HG03520 (cell line): Measurements from ENCODE around the gene RELA.
"Not testable (repeated sequence)": the region's sequence is repeated elsewhere in the genome, so short reads cannot be mapped to it uniquely, and the experiment has no call there.

Experiments used
- ATAC-seq: cut with Tn5 transposase; IDR thresholded peaks from one replicate; pipeline ENCODE4 v1.9.1; 2021; ENCODE audit warnings: mild to moderate bottlenecking, moderate library complexity; ENCODE audit not compliant: unreplicated experiment

RELA gene

DNA sequence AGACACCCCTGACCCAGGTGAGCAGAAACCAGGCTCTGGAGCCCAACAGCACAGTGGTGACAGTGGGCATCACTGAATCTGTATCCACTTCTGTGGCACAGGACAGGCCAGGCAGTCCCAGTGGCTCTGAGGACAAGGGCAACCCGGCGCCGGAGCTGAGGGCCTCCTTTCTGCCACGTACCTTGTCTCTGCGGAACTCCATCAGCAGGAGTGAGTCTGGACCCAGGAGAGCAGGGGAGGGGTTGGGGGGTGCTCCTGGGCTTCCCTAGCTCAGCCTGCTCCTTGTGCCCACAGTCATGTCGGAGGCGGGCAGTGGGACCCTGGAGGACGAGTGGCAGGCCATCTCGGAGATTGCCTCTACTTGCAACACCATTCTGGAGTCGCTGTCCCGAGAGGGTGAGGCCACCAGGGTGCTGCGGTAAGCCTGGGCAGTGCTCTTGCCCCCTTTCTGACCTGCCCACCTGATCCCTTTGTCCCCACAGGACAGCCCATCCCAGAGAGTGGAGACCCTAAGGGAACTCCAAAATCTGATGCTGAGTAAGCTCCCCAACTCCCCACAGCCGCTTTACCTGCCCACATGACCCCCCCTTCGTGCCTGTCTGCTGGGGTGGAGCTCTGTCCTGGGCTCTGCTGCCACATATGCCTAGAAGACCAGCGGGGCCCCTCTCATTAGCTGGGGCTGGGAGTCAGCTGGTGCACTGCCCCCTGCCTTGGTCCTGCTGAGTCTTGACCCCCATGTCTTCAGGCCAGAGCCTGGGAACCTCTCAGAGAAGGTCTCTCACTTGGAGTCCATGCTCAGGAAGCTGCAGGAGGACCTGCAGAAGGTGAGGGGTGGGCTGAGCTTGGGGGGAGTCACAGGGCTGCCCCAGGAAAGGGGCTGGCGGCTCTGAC, 12.8 kb downstream of the RELA start:
- no peak for ATAC-seq

DNA sequence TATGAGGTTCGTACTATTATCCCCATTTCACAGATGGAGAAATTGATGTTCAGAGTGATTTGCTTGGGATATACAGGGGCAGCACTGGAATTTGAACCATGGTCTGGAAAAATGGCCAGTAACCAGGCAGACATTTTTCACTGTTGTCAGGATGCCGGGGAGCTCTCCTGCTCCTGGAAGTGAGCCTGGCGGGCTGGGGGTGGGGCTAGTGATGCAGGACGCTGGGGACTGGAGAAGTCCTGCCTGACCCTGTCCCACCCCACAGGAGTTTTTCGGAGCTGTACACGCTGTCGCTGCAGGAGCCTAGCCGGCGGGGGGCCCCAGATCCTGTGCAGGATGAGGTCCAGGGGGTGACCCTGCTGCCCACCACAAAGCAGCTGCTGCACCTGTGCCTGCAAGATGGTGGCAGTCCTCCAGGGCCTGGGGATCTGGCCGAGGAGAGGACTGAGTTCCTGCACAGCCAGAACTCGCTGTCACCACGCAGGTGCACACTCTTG, 13.7 kb downstream of the RELA start:
- no peak for ATAC-seq

DNA sequence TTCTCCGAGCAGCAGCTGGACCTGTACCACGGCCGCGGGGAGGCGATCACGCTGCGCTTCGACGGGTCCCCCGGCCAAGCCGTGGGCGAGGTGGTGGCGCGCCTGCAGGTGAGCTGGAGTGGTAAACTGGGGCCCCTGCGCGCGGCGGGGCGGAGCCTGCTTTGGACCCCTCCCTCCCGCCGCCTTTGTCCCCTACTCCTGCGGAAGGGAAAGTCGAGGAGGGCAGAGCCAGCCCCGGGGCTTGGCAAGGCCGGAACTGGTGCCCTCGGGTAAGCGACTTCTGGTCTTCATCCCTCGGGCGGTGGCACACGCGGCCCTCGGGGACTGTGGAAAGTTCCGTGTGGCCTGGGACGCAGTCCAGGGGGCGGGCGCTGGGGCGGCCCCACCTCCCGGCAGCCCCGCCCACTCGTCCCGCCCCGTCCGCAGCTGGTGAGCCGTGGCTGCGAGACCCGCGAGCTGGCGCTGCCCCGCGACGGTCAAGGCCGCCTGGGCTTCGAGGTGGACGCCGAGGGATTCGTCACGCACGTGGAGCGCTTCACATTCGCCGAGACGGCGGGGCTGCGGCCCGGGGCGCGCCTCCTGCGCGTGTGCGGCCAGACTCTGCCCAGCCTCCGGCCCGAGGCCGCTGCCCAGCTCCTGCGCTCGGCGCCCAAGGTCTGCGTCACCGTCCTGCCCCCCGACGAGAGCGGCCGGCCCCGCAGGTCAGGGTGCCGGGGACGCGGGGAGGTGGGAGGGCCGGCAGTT, 15.6 kb downstream of the RELA start:
- ATAC-seq = no peak

DNA sequence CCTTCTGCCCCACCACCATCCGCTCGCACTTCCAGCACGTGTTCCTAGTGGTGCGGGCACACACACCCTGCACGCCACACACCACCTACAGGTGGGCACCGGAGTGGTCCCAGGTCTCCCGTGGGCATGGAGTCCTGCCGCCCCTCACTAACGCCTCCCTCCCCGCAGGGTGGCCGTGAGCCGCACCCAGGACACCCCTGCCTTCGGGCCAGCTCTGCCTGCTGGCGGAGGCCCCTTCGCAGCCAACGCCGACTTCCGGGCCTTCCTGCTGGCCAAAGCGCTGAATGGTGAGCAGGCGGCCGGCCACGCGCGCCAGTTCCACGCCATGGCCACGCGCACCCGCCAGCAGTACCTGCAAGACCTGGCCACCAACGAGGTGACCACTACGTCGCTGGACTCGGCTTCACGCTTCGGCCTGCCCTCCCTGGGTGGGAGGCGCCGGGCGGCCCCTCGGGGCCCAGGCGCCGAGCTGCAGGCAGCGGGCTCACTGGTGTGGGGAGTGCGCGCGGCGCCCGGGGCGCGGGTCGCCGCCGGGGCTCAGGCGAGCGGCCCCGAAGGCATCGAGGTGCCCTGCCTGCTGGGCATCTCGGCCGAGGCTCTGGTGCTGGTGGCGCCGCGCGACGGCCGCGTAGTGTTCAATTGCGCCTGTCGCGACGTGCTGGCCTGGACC, 16.3 kb downstream of the RELA start:
- no peak for ATAC-seq

DNA sequence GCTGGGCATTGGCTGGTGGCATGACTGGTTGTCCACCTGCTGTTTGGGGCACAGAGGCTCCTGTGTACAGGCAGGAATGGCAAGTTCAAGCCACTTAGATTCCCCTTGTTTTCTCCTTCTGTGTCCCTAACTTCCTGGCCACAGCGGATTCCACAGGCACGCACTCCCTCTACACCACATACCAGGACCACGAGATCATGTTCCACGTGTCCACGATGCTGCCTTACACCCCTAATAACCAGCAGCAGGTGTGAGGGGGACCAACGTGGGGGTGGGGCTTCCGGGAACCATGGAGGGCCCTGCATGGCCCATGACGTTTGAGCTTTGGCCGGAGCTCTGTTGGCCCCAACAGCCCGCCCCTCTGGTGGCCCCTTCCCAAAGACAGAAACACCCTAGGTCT, 17.0 kb downstream of the RELA start:
- ATAC-seq = no peak

DNA sequence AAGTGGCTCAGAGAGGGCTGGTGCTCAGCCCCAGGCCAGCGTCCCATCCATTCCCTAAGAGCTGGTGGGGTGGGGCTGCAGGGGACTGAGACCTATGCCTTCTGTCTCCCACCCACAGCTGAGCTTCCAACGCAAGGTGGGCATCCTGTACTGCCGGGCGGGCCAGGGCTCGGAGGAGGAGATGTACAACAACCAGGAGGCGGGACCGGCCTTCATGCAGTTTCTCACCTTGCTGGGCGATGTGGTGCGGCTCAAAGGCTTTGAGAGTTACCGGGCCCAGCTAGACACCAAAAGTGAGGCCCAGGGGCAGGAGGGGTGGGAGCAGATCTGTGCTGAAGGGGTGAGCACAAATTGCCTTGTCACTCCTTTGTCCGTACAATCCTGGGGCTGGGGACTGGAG, 17.9 kb downstream of the RELA start:
- no peak for ATAC-seq

DNA sequence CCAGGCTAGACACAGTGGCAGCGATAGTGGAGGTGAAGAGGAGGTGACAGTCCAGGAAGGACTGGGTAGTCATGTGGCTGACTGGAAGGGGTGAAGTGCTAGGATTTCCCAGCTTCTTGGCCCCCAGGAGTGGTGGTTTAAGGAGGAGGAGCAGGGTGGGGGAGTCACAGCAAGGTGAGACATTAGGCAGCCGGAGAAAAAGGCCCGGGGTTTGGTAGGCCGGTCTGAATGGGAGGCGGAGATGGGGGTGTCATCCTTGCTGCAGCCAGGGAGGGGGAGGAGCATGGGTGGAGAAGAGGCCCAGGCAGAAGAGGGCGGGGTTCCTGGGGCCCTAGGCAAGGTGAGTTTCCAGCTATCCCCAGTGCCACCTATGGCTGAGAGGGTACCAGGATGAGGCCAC, 18.7 kb downstream of the RELA start:
- no peak for ATAC-seq

DNA sequence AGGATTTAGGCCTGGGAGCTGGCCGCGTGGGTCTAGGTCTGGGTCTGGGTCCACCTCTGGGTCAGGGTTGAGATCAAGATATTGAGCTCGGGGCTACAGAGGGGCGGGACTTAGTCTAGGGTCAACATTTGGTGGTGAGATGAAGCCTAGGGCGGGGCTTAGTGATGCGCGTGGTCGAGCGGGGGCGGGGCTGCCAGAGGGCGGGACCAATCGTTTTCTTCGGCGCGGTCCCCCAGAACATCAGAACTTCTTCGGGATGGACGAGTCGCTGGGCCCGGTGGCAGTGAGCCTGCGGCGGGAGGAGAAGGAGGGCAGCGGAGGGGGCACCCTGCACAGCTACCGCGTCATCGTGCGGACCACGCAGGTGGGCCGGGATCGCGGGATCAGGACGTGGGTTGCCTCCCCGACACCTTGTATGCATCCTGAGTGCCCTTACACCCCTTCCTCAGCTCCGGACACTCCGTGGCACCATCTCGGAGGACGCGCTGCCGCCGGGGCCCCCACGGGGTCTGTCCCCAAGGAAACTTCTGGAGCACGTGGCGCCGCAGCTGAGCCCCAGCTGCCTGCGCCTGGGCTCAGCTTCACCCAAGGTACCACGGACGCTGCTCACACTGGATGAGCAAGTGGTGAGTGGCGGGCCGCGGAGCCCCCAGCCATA, 20.6 kb downstream of the RELA start:
- no peak for ATAC-seq

DNA sequence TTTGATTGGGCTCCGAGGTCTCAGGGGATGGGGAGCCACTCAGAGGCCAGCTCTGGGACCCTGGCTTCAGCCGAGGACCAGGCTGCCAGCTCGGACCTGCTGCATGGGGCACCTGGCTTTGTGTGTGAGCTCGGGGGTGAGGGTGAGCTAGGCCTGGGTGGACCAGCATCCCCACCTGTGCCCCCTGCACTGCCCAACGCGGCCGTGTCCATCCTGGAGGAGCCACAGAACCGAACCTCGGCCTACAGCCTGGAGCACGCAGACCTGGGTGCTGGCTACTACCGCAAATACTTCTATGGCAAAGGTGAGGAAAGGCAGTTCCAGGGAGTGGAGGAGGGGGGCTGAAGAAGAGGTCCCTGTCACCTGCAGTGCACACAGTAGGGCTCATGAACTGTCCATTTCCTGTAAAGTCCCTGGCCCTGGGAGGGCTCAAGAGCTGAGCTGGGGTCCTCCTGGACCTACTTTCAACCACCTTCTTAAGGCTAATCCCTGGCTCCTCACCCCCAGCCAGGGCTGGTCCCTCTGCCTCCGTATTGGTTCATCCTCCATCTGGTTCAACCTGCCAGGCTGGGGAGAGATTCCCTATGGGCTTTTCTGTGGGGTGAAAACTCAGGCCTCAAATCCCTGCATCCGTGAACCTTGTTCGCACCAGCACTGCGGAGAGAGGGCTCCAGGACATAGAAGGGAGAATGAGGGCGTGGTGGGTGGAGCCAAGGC, 21.3 kb downstream of the RELA start:
- ATAC-seq = no peak

DNA sequence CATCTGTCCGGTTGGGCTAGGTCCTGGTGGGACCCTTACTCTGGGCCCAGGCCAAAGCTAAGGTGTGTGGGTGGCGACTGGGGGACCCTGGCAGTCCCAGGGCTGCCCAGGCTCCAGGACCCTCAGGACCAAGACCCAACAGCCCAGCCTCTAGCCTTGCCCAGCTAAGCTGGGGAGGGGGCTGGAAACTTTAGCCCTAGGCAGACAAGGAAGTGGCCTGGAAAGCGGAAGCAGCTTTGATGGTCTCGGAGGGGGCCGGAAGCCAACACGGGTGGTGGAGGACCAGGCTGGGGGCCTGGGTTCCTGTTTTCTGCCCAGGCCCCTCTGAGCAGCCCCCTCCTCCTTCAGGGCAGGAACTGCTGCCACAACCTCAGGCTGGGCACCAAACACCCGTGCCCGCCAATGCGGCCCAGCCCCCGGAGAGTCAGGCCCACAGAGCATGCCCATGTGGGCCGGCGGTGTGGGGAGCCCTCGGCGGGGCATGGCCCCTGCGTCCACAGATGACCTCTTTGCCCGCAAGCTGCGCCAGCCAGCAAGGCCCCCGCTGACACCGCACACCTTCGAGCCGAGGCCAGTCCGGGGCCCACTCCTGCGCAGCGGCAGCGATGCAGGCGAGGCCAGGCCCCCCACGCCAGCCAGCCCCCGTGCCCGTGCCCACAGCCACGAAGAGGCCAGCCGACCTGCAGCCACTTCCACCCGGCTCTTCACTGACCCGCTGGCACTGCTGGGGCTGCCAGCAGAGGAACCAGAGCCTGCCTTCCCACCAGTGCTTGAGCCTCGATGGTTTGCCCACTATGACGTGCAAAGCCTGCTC, 22.0 kb downstream of the RELA start:
- ATAC-seq = no peak

DNA sequence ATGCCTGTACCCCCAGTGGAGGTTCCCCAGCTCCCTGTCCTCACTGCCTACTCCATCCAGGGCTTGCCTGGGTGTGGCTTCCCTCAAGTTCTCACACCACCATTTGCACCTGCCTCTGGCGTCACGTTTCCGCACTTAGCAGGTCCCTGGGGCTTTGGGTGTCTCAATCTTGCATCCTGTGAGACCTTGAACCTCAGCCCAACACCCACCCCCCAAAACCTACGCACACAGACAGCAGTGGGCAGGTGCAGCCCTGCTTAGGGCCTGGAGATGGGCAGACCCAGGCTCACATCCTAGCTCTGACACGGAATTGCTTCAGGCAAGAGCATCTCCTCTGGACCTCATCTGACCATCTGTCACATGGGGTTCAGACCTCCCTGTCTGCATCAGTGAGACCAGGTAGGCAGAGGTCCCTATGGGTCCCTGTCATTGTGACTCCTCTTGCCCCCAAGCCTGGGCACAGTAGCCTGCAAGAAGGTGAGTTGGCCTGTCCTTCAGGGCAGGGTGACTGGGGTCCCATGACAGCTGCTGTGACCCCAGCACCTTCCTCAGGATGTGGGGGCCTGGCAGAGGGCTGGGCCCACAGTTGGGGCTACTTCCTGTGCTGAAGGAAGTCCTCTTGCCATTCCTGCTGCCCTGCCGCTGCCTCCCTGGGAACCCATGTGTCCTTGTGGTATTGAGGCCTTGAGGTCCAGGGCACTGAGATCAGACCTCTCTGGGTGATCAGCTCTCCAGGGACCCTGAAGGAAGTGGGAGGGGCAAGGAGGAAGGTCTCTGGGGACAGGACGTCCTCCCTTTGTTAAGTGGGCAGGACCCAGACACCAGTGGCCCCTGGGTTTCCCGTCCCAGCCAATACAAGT, 22.9 kb downstream of the RELA start:
- ATAC-seq = no peak

DNA sequence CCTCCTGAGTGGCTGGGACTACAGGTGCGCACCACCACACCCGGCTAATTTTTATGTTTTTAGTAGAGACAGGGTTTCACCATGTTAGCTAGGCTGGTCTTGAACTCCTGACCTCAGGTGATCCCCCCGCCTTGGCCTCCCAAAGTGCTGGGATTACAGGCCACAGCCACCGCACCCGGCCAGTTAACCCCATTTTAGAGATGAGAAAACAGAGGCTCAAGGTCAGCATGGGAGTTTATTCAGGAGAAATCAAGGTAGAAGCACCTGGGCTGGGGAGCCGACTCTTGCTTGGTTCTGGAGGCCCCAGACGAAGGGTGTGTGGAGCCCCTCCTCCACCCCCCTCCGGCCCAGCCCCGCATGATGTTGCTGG, 23.5 kb downstream of the RELA start:
- not testable (repeated sequence) for ATAC-seq

DNA sequence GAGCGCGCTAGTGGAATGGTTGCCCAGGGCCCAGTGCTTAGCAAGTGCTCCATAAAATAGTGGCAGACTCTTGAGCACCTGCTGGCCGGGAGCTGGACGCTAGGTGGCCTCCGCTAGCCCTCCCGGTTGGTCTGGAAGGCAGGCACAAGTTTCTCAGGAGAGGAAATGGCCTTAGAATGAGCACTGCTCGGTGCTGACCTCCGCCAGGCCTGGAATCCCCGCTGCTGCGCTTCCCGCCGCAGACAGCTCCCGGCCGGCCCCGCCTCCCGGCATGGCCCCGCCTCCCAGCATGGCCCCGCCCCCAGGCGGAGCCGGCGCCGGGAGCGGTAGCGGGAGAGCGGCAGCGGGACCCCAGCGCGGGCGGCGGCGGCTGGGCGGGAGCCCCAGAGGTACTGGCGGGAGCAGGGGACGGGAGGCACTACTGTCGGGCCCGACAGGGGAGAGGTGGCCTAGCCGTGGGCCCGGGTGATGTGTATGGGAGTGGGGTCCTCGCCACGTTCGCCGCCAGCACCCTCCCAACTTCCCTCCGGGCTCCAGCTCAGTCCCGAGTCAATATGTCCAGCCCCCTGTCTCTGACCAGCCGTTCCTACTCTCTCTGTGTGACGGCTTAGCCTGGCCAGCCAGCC, 24.8 kb downstream of the RELA start, which contains the start of gene SIPA1:
Gene SIPA1, plus strand, starts transcription at position 308 of the 626 bp plus-strand sequence. CDS start 2,821 bp downstream, outside the sequence.
- ATAC-seq = peak; percentile 39

DNA sequence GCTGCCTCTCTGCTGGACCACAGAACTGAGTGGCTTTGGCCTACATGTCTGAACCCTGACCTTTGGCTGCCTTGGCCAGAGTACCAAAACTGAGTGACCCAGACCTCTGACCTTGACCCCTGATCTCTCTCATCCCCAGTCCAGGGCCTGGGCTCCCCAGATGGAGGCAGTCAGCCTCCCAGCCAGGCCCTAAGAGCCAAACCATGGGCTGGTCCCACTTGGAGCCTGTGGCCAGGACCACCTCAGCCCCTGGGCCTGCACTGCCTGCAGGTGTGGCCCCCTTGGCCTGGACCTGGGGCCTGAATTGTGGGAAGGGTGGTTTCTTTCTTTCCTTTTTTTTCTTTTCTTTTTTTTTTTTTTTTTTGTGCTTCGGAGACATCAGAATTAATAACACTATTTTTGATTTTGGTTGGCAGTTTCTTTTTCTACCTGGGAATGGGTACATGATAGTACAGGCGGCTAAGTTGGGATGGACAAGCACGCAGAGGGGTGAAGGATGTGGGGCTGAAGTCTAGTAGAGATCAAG, 25.6 kb downstream of the RELA start:
- no peak for ATAC-seq

DNA sequence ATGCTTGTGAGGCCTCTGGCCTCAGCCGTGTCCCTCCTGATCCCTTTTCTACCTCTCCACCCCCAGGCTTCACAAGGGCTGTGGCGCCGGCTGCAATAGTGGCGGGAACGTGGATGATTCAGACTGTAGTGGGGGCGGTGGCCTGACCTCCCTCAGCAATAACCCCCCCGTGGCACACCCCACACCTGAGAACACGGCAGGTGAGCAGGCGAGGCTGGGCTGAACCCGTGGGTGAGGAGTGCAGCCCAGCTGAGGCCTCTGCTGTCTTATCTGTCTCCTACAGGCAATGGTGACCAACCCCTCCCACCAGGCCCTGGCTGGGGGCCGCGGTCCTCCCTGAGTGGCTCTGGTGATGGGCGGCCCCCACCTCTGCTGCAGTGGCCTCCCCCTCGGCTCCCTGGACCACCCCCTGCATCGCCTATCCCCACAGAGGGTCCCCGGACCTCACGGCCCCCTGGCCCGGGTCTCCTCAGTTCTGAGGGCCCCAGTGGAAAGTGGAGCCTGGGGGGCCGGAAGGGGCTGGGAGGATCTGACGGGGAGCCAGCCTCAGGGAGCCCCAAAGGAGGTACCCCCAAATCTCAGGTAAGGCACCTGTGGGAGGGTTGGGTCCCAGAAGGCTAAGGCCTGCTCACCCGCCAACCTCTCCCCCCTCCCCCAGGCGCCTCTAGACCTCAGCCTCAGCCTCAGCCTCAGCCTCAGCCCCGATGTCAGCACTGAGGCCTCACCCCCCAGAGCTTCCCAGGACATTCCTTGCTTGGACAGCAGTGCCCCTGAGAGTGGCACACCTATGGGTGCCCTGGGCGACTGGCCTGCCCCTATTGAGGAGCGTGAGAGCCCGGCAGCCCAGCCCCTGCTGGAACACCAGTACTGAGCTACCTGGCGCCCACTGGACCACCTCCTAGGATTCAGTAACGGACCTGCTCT, 26.3 kb downstream of the RELA start:
- ATAC-seq = no peak

DNA sequence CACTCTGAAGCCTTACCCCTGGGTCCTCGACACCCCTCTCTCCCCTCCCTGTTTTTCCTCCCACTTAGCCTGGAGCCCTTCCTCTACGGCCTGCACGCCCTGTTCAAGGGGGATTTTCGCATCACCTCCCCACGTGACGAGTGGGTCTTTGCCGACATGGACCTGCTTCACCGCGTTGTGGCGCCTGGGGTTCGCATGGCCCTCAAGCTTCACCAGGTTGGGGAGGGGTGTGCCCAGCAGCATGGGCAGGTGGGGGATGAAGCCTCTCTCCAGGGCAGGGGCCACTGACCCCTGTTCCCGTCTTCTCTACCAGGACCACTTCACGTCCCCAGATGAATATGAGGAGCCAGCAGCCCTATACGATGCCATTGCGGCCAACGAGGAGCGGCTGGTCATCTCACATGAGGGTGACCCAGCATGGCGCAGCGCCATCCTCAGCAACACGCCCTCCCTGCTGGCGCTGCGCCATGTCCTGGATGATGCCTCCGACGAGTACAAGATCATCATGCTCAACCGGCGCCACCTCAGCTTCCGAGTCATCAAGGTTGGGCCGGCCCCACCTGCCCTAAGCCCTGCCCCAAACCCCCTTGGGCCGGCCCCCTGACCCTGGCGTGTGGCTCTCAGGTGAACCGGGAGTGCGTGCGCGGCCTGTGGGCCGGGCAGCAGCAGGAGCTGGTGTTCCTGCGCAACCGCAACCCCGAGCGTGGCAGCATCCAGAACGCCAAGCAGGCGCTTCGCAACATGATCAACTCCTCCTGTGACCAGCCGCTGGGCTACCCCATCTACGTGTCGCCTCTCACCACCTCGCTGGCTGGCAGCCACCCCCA, 27.6 kb downstream of the RELA start:
- no peak for ATAC-seq
